ENCODE data around the gene GRAPL.
"Not testable (repeated sequence)": the region's sequence is repeated elsewhere in the genome, so short reads cannot be mapped to it uniquely, and the experiment has no call there.

Gene GRAPL

DNA sequence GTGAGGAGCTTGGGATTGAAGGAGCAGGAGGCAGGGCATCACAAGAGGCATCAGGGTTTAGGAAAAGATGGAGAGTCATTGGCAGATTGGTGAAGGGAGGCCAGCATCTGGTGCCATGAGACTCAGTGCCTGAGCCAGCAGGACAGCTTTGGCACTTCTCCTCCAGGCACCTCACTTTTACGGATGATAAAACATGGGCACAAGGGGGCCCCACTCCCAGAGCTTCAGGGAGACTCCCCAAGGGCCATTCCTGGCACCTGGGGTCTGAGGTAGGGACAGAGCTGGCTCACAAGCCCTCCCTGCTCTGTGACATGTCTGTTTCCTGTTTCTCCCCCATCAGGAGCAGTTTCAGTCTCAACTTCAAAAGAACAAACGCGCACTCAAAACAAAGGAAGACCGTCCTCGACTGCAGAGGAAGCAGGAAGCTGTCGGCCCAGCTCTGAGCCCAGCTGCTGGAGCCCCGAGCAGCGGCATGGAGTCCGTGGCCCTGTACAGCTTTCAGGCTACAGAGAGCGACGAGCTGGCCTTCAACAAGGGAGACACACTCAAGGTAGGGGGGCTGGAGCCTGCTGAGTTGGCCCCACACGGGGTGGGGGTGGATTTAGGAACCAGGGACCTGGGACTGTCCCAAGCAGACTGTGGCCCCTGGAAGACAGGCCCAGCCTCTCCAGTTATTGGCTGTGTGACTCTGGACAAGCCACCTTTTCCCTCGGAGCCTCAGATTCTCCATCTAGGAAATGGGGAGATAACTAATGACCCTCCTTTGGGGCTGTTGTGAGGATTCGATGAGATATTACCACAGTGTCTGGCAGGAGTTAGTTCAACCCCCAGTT lies at the start of gene GRAPL:
Gene GRAPL, plus strand, starts transcription at position 442 of the 833 bp plus-strand sequence. Its CDS starts 31 bp downstream, at position 473.
- DNase-seq (ENCODE audit: low read depth) = not testable (repeated sequence)

- not testable (repeated sequence) for DNase-seq (ENCODE audit: low read depth)
These were observed 38.3 kb upstream of the GRAPL start for GRCh38 chr17:19088804-19089685.

DNA sequence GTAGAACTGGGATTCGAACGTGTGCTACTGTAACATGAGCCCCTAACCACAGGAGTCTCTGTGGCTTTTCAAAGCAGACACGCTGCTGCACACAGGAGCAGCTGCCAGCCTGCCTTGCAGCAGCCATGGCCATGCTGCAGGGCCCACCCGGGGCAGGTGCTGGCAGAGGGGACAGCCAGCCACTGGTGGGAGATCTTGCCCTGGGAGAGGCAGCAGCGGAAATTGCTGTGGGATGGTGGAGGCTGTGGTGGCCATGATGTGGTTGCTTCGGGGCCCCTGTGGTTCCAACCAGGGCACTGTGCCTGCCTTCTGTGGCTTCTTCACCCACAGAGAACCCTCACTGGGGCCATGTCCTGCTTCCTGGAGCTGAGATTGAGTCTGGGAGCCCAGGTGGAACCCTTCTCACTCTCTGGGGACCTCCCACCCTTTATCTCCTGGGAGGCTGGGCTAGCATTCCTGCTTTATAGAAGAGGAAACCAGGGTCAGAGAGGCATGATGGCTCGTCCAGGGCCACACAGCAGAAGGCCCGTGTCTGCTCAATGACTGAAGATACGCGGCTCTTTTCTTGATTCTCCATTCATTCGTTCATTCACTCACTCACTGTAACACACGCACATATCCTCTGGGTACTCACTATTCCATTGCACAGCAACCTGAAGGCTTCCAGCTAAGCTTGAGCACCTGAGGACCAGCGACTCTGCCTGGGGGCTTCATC lies 37.2 kb upstream of the GRAPL start:
- not testable (repeated sequence) for DNase-seq (ENCODE audit: low read depth)

DNA sequence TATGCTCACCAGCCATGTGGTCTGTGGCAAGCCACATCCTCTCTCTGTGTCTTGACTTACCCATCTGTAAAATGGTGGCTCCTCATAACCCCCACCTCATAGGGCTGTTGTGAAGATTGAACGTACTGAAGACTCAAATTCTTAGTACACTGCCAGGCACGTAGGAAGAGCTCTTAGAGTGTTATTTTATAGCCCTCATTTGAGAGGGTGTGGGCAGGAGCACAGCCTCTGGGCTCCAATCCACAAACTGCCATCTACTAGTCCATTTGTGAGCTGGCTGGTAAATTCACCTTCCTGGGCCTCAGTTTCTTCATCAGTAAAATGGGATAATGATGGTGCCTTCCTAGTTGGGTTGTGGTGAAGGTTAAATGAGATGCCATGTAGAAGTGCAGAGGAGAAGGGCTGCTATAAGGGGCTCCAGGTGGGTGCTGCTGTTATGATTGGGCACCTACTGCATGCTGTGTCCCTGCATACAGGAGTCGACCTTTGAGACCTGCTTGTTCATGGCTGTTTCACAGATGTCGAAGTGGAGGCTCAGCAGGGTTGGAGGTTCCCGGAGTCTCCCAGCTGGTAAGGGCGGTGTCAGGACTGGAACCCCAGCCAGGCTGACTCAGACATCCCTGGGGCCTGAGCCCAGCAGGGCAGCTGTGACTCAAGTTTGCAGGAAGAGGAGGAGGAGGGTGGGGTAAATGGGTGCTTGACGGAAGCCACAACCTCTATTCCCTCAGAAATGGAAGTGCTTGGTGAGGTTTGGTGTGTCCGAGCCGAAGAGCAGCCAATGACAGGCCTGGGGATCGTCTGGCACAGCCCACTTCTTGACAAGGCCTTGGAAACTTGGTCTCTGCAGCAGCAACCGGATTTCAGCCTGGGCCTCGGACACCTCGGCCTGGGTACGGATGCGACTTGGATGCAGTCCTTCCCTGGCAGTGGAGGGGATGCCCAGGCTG lies 34.4 kb upstream of the GRAPL start:
- DNase-seq (ENCODE audit: low read depth) = not testable (repeated sequence)

GRCh38 chr17:19093684-19094438 lies 33.5 kb upstream of the GRAPL start:
- not testable (repeated sequence) for DNase-seq (ENCODE audit: low read depth)

DNA sequence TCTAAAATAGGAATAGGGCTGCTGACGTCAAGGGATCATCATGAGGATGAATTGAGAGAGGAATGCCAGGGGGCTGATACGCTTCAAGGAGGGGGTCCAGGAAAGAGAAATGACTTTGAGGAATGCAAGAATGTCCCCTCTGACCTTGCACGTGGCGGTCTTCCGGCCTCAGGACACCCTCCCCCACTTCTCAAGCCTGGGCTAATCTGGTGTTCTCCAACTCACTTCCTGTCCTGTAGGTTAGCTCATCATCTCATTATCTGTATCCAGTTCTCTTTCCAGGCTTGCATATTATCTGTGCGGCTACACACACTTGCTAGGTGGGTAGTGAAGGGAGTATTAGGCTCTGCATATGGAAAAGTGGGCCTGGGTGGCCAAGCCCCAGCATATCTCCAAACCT lies 18.9 kb upstream of the GRAPL start:
- not testable (repeated sequence) for DNase-seq (ENCODE audit: low read depth)

GRCh38 chr17:19110189-19111097 lies 16.9 kb upstream of the GRAPL start:
- DNase-seq (ENCODE audit: low read depth) = not testable (repeated sequence)

DNA sequence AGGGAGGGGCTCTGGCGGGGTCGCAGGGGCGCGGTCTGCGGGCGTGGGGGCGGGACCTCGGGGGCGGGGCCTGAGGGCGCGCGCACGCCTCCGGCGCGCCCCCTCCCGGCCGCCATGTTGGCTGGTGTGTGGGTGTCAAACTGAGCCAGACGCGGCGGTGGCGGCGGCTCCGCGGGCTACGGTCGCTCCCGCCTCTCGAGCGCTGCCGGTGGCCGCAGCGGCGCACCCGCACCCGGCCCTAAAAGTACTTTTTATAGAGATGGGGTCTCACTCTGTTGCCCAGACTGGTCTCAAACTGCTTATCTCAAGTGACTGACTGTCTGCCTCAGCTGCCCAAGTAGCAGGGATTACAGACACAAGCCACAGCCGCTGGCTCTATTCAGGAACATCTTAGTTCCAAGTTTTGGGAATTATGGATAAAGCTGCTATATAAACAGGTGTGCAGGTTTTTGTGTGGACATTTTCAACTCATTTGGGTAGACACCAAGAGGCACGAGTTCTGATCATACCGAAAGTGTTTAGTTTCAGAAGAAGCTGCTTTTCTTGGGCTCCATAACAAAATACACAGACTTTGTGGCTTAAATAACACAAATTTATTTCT lies 16.2 kb upstream of the GRAPL start:
- peak; percentile 54 for DNase-seq (ENCODE audit: low read depth)

GRCh38 chr17:19111801-19112458 lies 15.5 kb upstream of the GRAPL start:
- peak; percentile 41 for DNase-seq (ENCODE audit: low read depth)

GRCh38 chr17:19112459-19112826 lies 14.9 kb upstream of the GRAPL start:
- DNase-seq (ENCODE audit: low read depth) = not testable (repeated sequence)

DNA sequence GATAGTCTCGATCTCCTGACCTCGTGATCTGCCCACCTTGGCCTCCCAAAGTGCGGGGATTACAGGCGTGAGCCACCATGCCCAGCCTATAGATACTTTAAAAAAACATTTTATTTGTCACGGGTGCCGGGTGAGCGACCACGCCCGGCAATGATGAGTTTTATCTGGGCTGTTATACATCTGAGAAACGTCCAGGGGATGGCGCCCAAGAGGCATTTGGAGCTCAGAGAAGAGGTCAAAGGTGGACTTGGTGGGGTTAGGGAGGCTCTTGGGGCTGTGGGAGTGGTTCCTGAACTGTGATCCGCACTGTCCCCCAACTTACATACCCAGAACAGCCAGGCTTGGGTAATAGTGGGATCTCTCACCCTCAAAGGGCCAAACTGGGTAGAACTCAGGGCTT lies 8.7 kb upstream of the GRAPL start:
- DNase-seq (ENCODE audit: low read depth) = not testable (repeated sequence)

DNA sequence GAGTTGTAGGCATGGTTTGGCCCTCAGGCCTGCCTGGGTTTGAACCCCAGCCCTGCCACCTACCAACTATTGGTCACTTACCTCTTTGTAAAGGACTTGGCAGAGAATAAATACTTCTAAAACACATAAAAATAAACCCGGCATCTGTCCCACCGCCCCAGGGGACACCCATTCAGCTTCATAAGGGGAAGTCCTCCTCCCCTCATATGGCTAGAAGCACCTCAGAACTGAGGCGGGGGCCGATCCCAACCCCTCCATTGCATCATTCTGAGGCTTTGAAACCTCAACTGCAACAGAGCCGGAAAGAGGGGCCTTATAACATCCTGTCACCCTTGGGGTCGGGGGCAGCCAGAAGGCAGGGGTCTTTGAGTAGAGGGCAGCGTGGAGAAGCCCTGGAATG lies 2.1 kb upstream of the GRAPL start:
- not testable (repeated sequence) for DNase-seq (ENCODE audit: low read depth)

GRCh38 chr17:19129500-19129899 lies 2.1 kb downstream of the GRAPL start:
- DNase-seq (ENCODE audit: low read depth) = not testable (repeated sequence)

DNA sequence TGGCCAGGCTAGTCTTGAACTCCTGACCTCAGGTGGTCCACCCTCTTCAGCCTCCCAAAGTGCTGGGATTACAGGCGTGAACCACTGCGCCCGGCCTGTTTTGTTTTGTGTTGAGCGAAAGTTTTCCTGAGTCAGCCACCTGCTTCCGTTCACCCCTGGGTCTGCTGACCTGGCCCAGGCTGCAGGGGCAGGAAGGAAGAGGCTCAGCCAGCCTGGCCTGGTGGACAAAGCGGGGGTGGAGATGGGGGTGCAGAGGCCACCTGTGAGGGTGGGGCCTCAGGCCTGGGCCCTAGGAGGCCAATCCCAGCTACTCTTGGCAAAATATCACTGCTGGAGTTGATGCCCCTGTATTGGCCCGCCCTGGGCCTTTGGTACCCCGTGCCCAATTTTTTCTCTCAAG lies 3.7 kb downstream of the GRAPL start:
- DNase-seq (ENCODE audit: low read depth) = not testable (repeated sequence)

GRCh38 chr17:19131772-19132171 lies 4.4 kb downstream of the GRAPL start:
- DNase-seq (ENCODE audit: low read depth) = not testable (repeated sequence)

- not testable (repeated sequence) for DNase-seq (ENCODE audit: low read depth)
These were observed 6.4 kb downstream of the GRAPL start for GRCh38 chr17:19133793-19134192.

DNA sequence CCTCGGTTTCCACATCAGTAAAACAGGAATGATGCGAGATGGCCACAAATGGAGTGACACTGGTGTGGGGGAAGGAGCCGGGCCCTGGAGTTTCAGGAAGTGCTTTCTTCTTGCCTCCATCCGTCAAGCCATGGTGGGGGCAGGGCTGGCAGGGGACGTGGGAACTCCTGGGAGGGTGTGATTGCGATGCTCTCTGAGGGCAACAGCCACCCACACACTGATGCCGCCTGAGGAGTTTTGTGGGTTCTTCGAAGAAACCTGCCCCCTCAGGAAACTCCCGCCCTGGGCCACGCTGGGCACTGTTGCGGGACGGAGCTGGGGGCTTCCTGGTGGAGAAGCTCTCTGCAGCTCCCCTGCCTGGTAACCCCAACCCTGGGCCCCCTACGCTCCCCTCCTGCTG lies 8.0 kb downstream of the GRAPL start:
- not testable (repeated sequence) for DNase-seq (ENCODE audit: low read depth)

DNA sequence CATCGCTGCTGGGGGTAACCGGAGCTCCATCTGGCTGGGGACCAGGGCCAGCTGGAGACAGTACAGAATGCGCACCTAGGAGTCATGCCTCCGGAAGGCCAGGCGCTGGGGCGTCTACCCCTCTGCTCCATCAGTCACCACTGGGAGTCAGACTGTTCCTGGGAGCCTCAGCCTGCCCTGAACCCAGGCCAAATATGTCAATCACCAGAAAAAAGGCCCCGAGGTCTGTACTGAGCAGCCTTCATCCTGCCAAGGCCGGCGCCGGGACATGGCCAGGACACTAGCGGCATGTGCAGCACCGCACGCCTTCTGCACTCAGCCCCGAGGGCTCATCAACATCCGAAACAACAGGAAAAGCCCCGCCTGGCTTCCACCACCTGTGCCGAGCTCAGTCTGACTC lies 8.7 kb downstream of the GRAPL start:
- not testable (repeated sequence) for DNase-seq (ENCODE audit: low read depth)

Measured in activated T-cell treated with anti-CD3 and anti-CD28 coated beads for 1 hour (primary cell).